Measurements from ENCODE around the gene XKR7.
"Not testable (repeated sequence)": the region's sequence is repeated elsewhere in the genome, so short reads cannot be mapped to it uniquely, and the experiment has no call there.

Gene XKR7

DNA sequence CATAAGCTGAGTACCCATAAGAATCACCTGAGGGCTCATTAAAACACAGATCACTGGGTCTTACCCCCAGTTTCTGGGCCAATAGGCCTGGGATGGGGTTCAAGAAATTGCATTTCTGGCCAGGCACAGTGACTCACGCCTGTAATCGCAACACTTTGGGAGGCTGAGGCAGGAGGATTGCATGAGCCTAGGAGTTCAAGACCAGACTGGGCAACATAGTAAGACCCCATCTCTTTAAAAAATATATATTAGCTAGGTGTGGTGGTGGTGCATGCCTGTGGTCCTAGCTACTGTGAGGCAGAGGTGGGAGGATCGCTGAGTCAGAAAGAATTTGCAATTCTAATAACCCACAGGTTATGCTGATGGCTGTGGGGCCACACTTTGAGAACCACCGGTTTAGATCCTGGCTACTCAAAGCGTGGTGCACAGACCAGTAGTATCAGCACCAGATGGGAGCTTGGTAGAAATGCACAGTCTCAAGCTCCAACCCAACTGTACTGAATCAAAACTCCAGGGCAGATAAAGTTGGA, 44.3 kb downstream of the XKR7 start:
- no peak for DNase-seq (ENCODE audit: low read depth in 2 of 2, low spot score in 1 of 2)

DNA sequence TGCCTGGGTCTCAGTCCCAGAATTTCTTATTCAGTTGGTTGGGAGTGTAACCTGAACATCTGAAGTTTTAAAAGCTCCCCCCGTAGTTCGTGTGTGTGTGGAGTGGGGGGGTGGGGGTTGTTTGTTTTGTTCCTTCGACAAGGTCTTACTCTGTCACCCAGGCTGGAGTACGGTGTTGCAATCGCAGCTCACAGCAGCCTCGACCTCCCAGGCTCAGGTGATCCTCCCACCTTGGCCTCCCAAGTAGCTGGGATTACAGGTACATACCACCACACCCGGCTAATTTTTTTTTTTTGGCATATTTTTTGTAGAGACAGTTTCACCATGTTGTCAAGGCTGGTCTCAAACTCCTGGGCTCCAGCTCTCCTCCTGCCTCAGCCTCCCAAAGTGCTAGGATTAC, 45.4 kb downstream of the XKR7 start:
- DNase-seq (ENCODE audit: low read depth in 2 of 2, low spot score in 1 of 2): no peak

DNA sequence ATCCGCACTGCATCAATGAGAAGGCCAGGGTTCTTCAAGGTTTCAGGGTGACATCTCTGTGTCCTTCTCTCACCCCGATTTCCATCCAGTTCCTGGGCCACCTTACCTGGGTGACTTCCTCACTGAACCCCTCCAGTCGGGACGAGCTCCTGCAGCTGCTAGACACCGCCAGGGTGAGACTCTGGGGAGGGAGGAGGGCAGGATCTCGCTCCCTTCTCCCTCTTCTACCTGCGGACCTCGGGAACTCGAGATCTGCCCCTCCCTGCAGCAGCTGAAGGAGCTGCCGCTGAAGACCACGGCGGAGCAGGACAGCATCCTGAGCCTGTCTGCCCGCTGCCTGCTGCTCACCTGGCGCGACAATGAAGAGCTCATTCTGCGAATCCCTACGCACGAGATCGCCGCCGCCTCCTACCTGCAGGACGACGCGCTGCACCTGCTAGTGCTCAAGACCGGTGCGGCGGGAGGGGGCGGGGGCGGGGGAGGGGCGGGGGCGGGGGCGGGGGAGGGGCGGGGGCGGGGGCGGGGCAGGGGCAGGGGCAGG, 49.8 kb downstream of the XKR7 start:
- DNase-seq (ENCODE audit: low read depth in 2 of 2, low spot score in 1 of 2): no peak

DNA sequence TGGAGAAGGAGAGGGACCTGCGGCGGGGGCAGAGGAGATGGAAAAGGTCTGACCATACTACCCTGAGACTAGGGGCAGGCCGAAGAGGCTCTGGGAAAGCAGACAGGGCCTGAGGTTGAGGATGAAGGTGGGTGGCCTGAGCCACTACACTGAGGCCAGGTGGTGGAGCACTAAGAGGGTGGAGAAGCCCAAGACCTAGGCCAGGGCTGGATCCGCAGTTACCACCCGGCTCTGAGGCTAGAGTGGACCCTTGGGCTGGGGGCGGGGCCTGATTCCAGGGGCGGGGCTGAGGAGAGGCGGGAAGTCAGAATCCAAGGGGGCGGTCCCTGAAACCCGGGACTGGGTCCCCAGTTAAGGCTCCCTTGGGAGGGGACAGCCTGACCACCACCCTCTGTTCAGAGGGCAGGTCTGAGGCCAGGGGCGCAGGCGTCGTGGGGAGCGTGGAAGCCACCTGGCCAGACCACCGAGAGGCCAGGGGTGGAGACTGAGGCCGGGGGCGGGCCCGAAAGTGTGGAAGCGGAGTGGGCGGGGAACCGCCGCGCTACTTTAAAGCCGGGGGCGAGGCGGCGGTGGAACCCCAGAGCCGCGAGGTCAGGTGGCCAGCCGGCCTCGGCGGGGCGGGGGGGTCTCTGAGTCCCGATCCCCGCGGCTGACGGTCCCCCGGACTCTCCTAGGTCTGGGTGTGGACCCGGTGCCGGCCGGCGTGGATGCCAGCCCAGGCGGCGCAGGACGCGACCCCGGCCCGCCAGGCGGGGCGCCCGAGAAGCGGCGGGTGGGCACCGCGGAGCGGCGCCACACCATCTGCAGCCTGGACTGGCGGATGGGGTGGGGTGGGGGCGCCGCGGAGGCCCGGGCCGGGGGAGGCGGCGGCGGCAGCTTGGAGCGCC, 50.6 kb downstream of the XKR7 start:
- DNase-seq (ENCODE audit: low read depth in 2 of 2, low spot score in 1 of 2): peak in 1 of 2 donors; percentile 13

DNA sequence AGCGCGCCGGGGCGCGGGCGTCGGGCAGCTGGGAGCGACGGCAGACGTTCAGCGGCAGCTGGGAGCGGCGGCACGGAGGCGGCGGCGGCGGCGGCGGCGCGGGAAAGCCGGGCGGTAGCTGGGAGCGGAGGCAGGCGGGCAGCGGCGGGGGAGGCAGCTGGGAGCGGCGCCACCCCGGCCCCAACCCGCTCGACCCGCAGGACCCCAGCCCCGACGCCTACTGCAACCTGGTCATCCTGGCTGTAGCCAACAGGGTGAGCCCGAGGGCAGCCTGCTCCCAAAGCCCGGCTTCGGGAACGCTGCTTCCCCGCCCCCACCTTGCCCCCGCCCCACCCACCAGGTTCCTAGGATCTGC, 51.2 kb downstream of the XKR7 start:
- no peak for DNase-seq (ENCODE audit: low read depth in 2 of 2, low spot score in 1 of 2)

DNA sequence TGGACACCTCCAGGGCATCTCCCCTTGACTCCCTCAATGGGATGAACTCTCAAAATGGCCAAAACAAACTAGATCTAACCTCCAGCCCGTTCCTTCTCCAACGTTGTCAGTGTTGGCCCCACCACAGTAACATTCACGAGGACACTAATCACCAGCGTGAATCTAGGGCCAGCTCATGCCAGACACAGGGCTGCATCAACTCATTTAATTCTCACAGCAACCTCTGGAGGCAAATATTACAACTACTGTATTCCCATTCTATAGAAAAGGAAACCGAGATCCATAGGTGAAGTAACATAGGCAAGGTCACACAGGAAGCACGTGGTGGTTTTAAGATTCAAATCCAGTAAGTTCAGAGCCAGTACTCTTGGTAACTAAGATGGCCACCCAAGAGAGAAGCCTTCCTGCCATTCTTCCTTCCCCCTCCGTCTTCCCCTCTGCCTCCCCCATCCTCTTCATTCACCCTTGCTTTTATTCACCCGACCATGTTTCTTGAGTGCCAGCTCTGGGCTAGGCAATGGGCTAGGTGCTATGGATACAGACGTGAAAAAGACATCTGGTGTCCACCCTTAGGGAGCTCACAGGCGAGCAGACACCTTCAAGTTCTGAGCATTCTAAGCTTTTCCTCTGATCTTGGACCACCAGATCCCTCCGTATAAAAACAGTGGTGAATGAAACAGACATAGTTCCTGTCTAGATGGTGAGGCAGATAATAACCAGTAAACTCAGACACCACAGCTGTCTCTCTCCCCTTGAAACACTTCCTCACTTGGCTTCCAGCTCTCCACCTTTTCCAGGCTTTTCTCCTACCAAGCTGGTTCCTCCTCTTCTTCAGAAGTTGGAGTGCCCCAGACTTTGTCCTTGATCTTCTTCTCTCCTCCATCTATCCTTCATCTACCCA, 51.9 kb downstream of the XKR7 start:
- no peak for DNase-seq (ENCODE audit: low read depth in 2 of 2, low spot score in 1 of 2)

DNA sequence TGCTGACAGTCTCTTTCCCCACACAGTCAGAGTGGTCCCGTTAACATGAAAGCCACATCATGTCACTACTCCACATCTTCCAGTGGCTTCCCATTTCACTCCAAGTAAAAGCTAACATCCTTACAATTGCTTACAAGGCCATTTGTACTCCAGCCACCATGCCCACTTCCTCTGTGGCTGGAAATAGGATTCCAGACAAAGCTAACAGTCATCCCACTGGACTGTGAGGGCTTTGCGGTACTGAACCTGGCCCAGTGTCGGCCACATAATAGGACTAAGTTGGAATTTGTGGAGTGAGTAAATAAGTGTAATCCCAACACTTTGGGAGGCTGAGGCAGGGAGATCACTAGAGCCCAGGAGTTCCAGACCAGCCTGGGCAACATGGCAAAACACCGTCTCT, 53.1 kb downstream of the XKR7 start:
- no peak for DNase-seq (ENCODE audit: low read depth in 2 of 2, low spot score in 1 of 2)

DNA sequence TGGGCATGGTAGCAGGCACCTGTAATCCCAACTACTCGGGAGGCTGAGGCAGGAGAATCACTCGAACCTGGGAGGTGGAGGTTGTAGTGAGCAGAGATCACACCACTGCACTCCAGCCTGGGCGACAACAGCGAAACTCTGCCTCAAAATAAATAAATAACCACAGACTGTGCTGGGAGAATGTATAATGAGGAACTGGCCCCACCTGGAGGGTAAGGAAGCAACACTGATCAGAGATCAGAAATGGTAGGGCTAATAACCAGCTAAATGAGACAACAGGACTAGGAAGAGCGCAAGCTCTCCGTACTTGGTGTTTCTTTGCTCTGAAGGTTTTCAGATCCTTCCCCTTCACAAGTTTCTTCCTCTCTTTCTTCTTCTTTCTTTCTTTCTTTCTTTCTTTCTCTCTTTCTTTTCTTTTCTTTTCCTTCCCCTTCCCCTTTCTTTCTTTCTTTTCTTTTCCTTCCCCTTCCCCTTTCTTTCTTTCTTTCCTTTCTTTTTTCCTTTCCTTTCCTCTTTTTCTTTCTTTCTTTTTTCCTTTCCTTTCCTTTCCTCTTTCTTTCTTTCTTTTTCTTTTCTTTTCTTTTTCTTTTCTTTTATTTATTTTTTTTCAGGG, 56.8 kb downstream of the XKR7 start:
- DNase-seq (ENCODE audit: low read depth in 2 of 2, low spot score in 1 of 2): no peak

DNA sequence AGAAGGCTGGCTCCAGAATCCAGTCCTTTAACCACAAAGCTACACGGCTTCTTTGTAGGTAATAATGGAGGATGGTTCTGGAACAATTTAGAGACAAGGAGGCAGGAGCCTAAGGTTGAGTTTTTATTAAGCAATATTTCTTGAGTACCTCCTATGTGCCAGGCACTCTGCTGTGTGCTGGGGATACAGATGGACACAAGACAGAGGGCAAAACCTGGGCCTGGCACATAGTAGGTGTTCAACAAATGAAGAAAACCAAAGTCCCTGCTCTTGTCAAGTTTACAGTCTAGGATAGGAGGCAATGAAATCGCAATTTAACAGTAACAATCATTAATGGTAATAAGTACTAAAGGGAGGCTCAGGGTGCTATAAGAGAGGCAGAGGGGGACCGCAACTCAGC, 59.7 kb downstream of the XKR7 start:
- DNase-seq (ENCODE audit: low read depth in 2 of 2, low spot score in 1 of 2): no peak

DNA sequence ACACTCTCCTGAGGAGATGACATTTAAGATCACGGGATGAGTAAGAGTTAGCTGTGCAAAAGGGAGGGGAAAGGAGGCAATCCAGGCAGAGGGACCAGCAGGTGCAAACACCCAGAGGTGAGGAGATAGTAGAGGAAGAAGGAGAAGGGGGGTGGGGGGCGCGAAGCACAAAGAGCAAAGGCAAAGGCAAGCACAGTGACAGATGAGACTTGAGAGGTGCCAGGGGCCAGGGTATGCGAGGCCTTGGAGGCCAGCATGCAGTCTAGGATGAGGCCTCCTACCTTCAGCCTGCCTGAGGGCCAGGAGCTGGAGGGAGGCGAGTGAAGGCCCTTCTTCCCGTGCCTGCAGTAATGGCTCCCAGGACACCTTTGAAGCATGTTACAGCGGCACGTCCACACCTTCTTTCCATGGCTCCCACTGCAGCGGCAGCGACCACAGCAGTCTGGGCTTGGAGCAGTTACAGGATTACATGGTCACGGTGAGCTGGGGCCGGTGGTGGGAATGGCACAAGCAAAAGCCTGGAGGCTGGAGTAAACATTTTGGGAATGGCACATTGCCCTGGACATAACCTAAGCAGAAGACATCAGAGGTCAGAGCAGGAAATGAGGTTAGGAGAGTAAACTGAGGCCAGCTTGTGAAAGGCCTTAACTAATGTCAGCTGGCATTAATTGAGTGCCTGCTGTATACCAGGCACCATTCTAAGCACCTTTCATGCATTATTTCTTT, 60.9 kb downstream of the XKR7 start:
- DNase-seq (ENCODE audit: low read depth in 2 of 2, low spot score in 1 of 2): no peak

DNA sequence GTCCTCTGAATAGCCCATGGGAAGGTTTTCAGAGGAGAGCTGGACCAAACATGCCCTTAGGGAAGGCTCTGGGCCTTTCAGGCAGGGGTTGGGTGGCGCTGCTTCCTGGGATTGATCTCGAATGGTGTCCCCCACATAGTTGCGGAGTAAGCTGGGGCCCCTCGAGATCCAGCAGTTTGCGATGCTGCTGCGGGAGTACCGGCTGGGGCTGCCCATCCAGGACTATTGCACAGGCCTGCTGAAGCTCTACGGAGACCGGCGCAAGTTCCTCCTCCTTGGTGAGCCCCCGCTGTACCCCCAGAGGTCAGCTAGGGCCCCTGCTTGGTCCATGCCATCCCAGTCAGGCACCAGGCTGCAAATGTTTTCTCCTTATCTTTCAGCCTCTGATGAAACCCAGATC, 61.6 kb downstream of the XKR7 start:
- DNase-seq (ENCODE audit: low read depth in 2 of 2, low spot score in 1 of 2): no peak

DNA sequence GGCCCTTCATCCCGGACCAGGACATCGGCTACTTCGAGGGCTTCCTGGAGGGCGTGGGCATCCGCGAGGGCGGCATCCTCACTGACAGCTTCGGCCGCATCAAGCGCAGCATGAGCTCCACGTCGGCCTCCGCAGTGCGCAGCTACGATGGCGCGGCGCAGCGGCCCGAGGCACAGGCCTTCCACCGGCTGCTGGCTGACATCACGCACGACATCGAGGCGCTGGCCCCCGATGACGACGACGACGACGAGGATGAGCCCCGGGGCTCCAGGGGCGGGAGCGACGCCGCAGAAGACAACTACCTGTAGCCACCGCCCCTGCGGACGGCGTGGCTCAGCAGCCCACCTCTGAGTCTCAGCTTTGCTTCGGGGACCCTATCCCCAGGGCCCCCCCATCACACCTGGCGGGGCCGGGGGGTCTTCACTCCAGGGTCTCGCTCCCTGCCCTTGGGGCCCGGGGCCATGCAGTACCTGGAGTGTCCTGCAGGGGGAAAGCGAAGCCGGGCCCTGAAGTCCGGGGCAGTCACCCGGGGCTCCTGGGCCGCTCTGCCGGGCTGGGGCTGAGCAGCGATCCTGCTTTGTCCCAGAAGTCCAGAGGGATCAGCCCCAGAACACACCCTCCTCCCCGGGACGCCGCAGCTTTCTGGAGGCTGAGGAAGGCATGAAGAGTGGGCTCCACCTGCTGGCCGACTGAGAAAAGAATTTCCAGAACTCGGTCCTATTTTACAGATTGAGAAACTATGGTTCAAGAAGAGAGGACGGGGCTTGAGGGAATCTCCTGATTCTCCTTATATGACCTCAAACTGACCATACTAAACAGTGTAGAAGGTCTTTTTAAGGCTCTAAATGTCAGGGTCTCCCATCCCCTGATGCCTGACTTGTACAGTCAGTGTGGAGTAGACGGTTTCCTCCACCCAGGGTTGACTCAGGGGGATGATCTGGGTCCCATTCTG, 63.3 kb downstream of the XKR7 start:
- peak in 1 of 2 donors; percentile 24 for DNase-seq (ENCODE audit: low read depth in 2 of 2, low spot score in 1 of 2)

DNA sequence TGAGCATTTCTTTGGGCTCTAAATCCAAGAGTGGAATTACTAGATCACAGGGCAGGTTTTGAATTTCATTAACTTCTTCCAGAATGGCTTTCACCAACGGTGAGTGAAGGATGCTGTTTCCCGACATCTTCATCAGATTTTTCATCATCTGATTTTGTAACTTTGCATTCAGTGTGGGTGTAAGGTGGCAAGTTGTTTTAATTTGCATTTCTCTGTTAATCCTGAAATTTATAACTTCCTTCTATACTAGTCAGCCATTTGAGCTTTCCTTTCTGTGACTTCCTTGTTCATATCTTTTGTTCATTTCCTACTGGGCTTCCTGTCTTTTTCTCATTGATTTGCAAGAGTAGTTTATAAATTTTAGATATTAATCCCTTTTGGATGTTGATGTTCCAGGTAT, 65.4 kb downstream of the XKR7 start:
- DNase-seq (ENCODE audit: low read depth in 2 of 2, low spot score in 1 of 2): no peak

DNA sequence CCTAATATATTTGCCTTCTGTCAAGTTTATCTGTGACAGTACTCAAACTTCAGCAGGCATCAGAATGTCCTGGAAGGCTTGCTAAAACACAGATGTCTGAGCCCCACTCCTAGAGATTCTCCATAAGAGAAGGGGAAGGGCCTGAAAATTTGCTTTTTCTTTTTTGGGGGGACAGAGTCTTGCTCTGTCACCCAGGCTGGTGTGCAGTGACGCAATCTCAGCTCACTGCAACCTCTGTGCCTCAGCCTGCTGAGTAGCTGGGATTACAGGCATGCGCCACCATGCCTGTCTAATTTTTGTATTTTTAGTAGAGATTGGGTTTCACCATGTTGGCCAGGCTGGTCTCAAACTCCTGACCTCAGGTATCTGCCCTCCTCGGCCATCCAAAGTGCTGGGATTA, 65.8 kb downstream of the XKR7 start:
- not testable (repeated sequence) for DNase-seq (ENCODE audit: low read depth in 2 of 2, low spot score in 1 of 2)

DNA sequence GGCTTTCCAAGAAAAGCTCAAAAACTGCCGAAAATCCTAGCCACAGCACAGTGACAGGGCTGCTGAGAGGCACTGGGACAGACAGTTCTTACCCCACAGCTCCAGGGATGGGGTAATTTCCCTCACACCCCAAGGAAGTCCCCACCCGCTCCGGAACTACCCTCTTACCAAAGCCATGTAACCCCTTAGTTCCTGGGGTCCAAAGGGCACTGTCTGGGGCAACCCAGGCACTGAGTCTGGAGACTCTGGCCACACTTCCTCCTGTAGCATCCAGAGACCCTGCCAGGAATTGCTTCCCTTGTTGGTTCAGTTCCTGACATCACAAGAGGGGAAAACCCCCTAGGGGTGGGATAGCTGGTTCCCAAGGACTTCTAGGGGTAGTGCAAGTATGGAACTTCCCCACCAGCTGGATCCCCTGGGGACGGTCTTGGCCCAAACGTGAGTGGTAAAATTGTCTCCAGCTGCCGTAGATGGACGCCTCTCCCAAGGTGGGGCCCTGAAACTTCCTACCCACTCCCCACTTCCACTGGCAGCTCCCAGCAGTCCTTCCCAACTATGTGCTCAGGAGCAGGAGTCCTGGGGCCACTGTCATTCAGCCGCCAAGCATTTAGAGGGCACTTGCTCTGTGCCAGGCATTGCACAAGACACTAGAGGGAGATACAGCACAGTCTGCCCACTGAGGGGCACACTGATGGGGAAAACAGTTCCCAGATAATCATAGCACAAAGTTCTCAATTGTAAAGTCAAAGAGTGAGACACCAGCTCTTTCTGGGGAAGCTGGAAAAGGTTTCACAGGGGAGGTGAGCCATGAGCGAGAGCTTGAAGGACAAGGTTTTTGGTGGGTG, 66.9 kb downstream of the XKR7 start:
- no peak for DNase-seq (ENCODE audit: low read depth in 2 of 2, low spot score in 1 of 2)

DNA sequence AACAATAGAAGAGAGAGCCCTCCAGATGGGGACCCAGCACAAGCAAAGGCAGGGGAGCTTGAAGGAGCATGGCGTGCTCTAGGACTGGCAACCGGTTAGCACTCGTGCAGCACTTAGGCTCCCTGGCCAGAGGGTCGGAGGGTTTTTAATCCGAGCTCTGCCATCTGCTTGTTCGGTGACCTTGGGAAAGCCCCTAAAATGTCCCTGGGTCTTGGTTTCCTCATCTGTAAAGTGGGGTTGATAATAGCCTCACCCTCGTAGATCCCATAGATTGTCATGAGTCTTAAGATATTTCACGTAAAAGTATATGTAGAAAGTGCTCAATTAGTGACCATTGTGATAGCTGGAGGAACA, 67.5 kb downstream of the XKR7 start:
- DNase-seq (ENCODE audit: low read depth in 2 of 2, low spot score in 1 of 2): no peak

DNA sequence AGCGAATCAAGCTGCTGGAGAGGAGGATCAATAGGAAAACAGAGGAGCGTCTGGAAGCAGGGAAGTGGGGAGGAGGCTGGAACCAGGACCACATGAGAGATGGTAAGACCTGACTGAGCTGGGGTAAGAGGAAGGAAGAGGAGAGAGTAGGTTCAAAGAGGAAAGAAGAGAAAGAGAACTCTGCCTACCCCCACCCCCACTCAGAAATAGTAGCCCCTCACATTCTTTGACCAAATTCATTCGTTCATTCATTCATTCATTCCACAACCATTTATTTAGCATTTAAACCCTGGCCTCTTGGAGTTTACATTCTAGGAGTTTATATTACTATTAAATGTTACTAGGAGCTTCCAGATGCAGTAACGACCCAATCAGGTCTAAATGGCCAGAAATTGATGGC, 68.3 kb downstream of the XKR7 start:
- no peak for DNase-seq (ENCODE audit: low read depth in 2 of 2, low spot score in 1 of 2)

DNA sequence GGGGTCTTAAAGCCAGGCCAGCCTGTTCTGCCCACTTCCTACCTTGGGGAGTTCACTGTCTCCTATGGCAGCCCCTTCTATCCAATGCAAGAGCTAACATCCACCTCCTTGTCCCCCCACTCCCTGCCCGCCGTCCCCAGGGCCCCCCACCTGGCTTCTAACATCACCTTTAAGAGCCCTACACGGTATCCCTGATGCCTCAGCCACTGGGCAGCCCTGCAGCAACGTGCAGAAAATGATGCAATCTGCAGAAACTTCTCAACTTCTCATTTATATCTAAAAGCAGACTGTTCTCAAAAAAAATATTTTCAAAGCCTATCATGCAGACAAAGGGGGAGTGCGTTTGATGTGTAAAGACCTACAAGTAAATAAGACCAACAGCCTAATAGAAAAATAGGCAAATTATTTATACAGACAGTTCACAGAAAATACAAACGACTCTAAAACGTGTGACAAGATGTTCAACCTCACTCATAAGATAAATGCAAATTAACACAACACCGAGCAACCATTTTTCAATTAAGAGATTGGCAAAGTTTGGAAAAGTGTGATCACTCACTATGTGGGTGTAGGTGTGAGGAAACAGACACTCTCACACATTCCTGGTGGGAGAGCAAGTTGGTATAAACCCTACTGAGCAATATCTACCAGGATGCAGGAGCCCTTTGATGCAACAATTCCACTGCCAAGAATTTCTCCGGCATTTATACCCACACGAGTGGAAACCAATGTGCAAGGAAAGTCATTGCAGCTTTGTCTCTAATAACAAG, 69.0 kb downstream of the XKR7 start:
- no peak for DNase-seq (ENCODE audit: low read depth in 2 of 2, low spot score in 1 of 2)
